GM12891 (cell line): Measurements from ENCODE around the gene PLEKHS1.
"Not testable (repeated sequence)": the region's sequence is repeated elsewhere in the genome, so short reads cannot be mapped to it uniquely, and the experiment has no call there.

Experiments used
- DNase-seq: peaks from one replicate; pipeline ENCODE4 v3.0.0; 2011; ENCODE audit warnings: low spot score; ENCODE audit not compliant: insufficient read length
- FAIRE-seq: peaks from 2 replicates; lab custom pipeline; 2011; peaks lifted over from hg19 to GRCh38; lab: Jason Lieb, UNC
- PAX5 ChIP-seq: IDR thresholded peaks from 2 replicates; pipeline ENCODE4 v1.6.1; 2011; ENCODE audit warnings: low read length, moderate library complexity, mild to moderate bottlenecking; ENCODE audit not compliant: insufficient read depth, severe bottlenecking
- POLR2A ChIP-seq: IDR thresholded peaks from 2 replicates; pipeline ENCODE4 v1.6.1; 2011; ENCODE audit warnings: low read depth, low read length, control low read depth
- POLR2AphosphoS5 ChIP-seq: IDR thresholded peaks from 2 replicates; pipeline ENCODE4 v1.6.1; 2011; ENCODE audit warnings: low read depth, low read length, control low read depth
- POU2F2 ChIP-seq: IDR thresholded peaks from 2 replicates; pipeline ENCODE4 v1.6.1; 2011; ENCODE audit warnings: low read depth, mild to moderate bottlenecking, control low read depth, low read length, moderate library complexity
- SPI1 ChIP-seq: IDR thresholded peaks from 2 replicates; pipeline ENCODE4 v1.6.1; 2011; ENCODE audit warnings: low read depth, low read length, control low read depth
- TAF1 ChIP-seq: IDR thresholded peaks from 2 replicates; pipeline ENCODE4 v1.6.1; 2011; ENCODE audit warnings: low read depth, low read length, control low read depth

Gene PLEKHS1

DNA sequence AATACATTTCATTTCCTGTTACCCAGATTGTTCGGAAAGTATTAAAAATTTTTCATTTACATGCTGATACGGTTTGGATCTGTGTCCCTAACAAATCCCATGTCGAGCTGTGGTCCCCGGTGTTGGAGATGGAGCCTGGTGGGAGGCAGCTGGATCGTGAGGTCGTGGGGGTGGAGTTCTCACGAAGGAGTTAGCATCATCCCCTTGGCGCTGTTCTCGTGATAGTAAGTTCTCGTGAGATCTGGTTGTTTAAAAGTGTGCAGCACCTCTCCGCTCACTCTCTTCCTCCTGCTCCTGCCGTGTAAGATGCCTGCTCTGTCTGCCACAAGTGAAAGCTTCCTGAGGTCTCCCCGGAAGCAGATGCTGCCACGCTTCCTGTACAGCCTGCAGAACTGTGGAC, 30.9 kb downstream of the PLEKHS1 start:
- FAIRE-seq: no peak
- DNase-seq: no peak
- TF ChIP-seq POLR2A: no peak
- TF ChIP-seq TAF1: no peak
- no peak for TF ChIP-seq POLR2AphosphoS5
- TF ChIP-seq SPI1: no peak
- no peak for TF ChIP-seq POU2F2
- no peak for TF ChIP-seq PAX5

DNA sequence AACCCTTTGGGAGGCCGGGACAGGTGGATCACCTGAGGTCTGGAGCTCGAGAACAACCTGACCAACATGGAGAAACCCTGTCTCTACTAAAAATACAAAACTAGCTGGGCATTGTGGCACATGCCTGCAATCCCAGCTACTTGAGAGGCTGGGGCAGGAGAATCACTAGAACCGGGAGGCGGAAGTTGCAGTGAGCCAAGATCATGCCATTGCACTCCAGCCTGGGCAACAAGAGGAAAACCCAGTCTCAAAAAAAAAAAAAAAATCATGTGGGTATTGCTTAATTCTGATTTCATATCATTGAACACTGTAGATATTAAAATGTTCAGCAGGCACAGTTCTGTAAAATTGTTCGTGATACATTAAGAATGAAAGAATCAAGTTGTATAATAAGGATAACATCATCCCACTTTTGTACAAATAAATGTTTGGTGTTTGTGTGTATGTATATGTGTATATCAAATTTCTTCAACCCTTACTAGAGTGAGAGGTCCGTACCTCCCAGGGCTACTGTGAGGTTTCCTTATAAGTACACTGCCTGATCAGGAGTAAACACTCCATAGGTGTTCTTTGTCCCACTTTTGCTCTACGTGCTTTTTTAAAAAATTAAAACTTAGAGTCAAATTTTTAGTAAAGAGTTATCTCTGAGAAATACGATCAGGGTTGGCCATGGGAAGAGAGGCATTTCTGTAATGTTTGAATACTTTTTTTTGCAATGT, 31.7 kb downstream of the PLEKHS1 start:
- no peak for TF ChIP-seq POU2F2
- TF ChIP-seq TAF1: no peak
- no peak for TF ChIP-seq PAX5
- TF ChIP-seq POLR2AphosphoS5: no peak
- TF ChIP-seq SPI1: no peak
- no peak for TF ChIP-seq POLR2A
- FAIRE-seq (no peak), DNase-seq (no peak)

DNA sequence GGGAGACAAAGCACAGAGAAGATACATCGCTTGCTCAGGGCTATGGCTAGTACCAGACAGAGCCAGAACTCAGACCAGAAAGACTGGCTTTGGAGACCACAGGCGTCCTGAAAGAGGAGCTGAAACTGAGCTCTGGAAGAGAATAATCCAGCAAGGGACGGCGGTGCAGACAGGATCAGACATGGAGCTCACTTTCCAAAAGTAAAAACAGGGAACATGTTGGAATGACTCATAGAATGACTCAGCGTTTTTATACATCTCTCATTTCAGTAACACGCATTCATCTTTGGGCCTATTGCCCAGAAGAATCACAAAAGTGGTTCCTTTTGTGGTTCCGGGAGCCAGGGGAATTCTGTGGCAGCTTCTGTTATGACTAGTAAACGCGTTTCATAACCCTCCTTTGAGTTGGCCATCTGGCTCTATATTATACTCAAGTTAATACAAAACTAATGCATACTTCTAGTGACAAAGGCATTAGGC, 37.2 kb downstream of the PLEKHS1 start:
- no peak for FAIRE-seq
- no peak for DNase-seq
- no peak for TF ChIP-seq POLR2A
- no peak for TF ChIP-seq TAF1
- TF ChIP-seq POU2F2: no peak; the same call in 1 of the 2 replicates
- TF ChIP-seq SPI1: no peak
- no peak for TF ChIP-seq PAX5
- no peak for TF ChIP-seq POLR2AphosphoS5

DNA sequence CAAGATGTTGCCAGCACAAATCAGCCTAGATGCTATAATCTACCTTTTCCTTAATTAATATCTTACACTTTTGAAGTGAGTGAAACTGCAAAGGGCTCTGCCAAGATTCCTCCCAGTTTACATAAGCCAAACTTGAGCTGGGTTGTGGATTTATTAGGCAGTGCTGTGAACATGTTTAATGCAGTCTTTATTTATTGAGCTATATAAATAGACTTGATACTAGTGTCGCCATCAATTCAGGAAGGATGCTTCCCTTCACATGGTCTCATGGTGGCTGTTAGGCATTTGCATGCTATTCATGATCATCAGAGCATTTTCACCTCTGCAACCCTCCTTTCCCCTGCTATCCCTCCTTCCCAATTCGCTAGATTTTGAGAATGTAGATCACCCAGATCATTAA, 40.2 kb downstream of the PLEKHS1 start:
- FAIRE-seq: no peak
- TF ChIP-seq POLR2AphosphoS5 (no peak), POU2F2 (no peak), PAX5 (no peak), SPI1 (no peak), POLR2A (no peak), TAF1 (no peak)
- no peak for DNase-seq

DNA sequence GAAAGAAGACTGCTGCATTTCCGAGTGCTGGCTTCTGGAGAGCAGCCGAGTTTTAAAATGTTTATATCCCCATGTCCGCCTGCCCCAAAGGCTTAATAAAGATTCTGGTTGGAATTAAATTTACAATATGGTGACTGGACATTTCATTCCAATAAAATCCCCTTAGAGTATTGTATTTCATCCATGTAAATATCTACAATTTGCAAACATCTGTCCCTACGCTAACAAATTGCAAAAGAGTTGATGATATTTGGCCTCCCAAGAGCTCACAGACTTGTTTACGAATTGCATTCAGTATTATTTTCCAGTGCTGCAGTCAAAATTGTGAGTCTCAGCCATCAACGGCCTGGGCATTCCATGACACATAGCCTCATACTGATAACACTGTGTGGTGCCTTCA, 50.1 kb downstream of the PLEKHS1 start:
- no peak for FAIRE-seq
- DNase-seq: no peak
- TF ChIP-seq POU2F2 (no peak), POLR2A (no peak), PAX5 (no peak), TAF1 (no peak), SPI1 (no peak), POLR2AphosphoS5 (no peak)

DNA sequence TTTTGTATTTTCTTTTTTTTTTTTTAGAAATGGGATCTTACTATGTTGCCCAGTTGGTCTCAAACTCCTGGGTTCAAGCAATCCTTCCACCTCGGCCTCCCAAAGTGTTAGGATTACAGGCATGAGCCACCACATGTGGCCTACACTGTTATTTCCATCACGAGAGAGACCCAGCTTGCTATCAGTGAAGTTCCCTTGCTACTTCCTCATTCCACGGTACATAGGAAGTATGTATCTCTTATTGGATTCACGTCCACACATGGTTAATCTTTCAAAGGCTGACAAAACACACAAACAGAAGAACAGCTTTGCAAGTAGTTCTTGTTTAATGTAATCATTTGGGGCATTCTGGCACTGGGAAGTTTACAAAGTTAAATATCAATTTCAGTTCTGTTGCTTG, 51.5 kb downstream of the PLEKHS1 start:
- DNase-seq: no peak
- FAIRE-seq: peak; percentile 52
- TF ChIP-seq POLR2A (no peak), PAX5 (no peak), POLR2AphosphoS5 (no peak), SPI1 (peak; percentile 55; the same call in 1 of the 2 replicates), TAF1 (no peak), POU2F2 (no peak)

DNA sequence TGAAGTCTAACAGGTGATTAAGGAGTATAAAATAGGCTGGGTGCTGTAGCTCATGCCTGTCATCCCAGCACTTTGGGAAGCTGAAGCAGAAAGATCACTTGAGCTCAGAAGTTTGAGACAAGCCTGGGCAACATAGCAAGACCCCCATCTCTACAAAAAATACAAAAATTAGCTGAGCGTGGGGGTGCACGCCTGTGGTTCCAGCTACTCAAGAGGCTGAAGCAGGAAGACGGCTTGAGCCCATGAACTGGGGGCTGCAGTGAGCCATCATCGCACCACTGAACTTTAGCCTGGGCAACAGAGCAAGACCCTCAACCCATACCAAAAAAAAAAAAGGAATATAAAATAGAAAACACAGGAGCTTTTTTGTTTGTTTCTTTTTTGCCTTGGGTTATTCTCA, 55.0 kb downstream of the PLEKHS1 start:
- FAIRE-seq: no peak
- no peak for DNase-seq
- TF ChIP-seq POLR2A (no peak), SPI1 (no peak), TAF1 (no peak), POU2F2 (no peak), PAX5 (no peak), POLR2AphosphoS5 (no peak)

- DNase-seq (no peak), FAIRE-seq (no peak)
- no peak for TF ChIP-seq POLR2AphosphoS5
- no peak for TF ChIP-seq TAF1
- TF ChIP-seq POLR2A: no peak
- TF ChIP-seq SPI1: no peak
- TF ChIP-seq PAX5: no peak
- no peak for TF ChIP-seq POU2F2
Observed at GRCh38 chr10:113808168-113808567, 56.7 kb downstream of the PLEKHS1 start.

DNA sequence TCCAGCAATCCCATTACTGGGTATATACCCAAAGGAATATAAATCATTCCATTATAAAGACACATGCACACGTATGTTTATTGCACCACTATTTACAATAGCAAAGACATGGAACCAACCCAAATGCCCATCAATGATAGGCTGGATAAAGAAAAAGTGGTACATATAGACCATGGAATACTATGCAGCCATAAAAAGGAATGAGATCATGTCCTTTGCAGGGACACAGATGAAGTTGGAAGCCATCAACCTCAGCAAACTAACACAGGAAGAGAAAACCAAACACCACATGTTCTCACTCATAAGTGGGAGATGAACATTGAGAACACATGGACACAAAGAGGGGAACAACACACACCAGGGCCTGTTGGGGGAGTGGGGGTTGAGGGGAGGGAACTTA, 63.2 kb downstream of the PLEKHS1 start:
- DNase-seq, FAIRE-seq: not testable (repeated sequence)

DNA sequence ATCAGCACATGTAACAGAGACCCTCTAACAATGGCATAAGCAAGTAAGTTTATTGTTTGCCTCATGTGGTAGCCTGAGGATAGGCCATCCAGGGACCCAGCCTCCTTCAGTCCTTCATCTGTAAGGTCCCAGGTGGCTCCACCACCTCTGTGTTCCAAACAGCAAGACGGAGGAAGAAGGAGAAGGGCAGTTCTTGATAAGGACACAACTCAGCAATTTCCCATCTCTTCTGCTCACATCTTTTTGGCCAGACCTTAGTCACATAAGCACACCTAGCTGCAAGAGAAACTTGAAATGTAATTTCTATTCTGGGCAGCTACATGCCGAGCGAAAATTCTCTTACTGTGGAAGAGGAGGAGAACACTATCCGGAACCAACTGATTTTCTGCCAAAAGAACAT, 68.5 kb downstream of the PLEKHS1 start:
- FAIRE-seq: no peak
- TF ChIP-seq POLR2A (no peak), SPI1 (no peak), TAF1 (no peak), POLR2AphosphoS5 (no peak), PAX5 (no peak), POU2F2 (no peak)
- DNase-seq: no peak
